IPS-NIHi7 (cell line): ENCODE measurements around the gene GUCY2C.
"Not testable (repeated sequence)": the region's sequence is repeated elsewhere in the genome, so short reads cannot be mapped to it uniquely, and the experiment has no call there.

Experiments used
- DNase-seq: peaks from one replicate; pipeline ENCODE4 v3.0.0; 2012; ENCODE audit warnings: mixed read lengths; ENCODE audit errors: extremely low spot score

GUCY2C gene

DNA sequence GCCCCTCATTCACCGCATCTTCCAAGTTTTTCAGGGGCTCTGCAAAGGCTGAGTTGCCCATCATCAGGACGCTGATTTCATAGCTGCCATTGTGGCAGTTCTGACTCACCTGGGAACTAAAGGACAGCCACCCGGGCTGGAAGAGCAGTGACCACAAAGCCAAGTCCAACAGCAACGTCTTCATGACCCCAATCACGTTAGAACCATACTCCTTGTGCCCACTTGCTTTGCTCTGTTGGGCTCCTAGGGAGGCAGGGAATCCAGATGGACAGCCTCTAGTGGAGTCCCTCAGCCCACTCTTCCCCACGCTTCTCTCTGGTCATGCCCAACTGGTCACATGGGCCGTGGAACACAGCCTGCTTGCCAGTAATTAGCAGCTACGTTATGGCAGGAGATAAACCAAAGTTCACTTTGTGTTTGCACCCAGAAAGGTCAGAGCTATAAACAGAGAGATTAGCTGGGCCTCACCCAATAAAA, at the start of gene GUCY2C:
Gene GUCY2C, minus strand, starts transcription at position 335 of the 477 bp plus-strand sequence. Its CDS starts 151 bp downstream, at position 184.
- no peak for DNase-seq

DNA sequence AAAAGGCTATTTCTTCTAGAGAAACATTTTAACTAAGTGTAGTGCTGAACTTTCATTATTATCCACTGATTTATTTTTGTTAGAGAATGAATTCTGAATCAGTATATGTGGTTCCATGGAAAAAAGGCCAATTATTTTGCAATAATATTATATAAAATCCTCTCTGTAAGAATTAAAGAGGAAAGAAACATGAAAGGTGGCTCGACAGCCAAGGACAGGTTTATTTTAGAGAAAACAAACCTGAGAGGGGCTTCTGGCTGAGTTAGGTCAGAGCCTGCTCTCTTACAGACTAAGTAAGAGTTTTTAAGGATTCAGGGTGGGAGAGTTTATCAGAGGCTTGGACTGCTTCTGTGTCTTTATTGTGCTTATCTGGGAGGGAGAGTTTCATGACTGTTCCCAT, 46.7 kb upstream of the GUCY2C start:
- DNase-seq: no peak

DNA sequence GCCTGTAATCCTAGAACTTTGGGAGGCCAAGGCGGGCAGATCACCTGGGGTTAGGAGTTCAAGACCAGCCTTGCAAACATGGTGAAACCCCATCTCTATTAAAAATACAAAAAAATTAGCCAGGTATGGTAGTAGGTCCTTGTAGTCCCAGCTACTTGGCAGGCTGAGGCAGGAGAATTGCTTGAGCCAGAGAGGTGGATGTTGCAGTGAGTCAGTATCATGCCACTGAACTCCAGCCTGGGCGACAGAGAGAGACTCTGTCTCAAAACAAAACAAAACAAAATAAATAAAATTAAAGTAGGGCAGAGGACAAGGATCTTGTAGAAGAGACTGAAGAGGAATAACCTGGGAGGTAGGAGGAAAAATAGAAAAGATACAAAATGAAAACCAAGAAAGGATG, 45.5 kb upstream of the GUCY2C start:
- no peak for DNase-seq

DNA sequence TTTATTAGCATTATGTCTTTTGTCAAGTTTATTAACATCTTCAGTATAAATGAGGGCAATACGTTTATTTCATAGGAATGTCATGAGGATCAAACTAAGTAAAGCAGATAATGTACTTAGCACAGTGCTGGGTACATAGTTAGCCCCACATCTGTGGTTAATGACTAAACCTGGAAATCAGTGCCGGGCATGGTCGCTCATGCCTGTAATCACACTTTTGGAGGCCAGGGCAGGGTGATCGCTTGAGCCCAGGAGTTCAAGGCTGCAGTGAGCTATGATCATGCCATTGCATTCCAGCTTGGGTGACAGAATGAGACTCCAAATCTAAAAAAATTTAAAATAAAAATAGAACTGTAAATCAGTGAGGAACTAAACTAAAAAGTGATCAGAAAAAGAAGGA, 44.8 kb upstream of the GUCY2C start:
- no peak for DNase-seq

DNA sequence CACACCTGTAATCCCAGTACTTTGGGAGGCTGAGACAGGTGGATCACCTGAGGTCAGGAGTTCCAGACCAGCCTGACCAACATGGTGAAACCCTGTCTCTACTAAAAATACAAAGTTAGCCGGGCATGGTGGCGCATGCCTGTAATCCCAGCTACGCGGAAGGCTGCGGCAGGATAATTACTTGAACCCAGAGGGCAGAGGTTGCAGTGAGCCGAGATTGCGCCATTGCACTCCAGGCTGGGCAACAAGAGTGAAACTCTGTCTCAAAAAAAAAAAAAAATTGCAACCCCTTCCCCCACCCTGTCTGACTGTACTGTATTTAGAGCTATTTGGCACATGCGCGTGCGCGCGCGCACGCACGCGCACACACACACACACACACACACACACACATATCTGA, 40.0 kb upstream of the GUCY2C start:
- DNase-seq: not testable (repeated sequence)

DNA sequence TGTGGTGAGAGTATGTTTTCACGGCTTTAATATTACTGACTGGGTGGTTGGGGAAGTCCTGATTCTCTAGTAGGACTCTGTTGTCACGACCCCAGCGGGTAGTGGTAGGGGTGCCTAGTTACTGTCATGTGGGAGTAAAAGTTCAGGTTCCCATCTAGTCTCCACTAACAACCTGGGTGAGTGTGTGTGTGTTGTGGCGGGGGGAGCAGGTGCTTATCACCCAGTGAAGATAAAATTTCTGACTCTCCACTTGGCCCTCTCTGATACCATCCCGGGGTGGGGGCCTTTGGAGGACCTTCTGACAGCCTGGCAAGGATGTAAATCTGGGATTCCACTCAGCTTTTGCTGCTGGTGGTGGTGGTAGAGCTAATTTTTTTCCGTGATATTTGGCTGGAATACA, 35.4 kb upstream of the GUCY2C start:
- DNase-seq: no peak

DNA sequence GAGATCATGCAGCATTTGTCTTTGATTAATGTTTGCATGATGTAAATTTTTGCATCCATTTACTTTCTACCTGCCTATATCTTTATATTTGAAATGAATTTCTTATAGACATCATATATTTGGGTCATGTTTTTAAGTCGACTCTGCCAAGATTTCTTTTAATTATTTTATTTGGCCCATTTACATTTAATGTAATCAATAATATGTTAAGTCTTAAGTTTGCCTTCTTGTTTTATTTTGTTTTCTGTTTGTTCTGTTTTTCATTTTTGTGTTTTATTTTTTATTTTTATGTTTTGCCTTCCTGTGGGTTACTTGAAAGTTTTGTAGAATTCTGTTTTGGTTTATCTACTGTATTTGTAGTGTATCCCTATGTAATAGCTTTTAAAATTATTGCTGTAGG, 33.2 kb upstream of the GUCY2C start:
- no peak for DNase-seq

DNA sequence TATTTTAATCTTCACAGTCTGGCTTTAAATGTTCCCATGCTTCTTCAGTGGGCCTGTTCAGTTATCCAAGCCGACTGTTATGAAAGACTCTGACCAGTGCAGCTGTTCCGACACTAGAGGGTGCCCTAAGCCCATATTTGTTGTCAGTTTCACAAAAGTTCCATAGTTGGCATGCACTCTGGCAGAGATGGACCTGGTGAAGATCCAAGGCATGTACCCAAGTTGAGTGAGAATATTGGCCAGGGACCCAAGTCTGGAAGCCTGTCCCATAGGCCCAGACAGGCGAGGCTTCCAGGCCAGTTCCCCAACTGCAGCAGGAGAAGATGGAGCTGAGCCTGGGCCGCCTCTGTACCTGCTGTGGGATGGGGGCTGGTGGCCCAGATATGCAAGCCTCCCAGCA, 27.4 kb upstream of the GUCY2C start:
- DNase-seq: peak; percentile 62

DNA sequence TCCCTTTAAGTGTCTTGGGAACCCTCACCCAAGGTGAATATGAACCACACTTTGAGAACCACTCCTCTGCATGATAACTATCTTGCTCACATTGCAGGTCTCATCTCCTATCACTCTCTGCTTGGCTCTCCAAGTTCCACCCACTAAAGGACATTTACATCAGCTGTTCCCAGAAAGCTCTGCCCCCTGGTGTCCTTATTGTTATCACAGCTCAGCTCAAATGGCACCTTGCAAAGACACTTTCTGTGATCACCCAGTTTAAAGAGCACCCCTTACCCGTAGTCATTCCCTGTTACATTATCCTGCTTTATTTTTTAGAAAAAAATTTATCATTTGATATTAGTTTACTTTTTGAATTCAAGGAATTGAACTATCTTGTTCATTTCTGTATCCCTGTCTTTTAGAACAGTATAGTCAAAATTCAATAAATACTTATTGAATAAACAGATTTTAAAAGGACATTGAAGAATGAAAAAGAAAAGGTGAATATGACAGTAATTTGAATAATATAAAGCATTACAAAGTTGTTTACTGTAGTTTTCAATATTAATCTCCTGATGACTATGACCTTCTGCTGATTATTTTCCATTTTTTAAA, 20.5 kb upstream of the GUCY2C start:
- DNase-seq: peak; percentile 56

DNA sequence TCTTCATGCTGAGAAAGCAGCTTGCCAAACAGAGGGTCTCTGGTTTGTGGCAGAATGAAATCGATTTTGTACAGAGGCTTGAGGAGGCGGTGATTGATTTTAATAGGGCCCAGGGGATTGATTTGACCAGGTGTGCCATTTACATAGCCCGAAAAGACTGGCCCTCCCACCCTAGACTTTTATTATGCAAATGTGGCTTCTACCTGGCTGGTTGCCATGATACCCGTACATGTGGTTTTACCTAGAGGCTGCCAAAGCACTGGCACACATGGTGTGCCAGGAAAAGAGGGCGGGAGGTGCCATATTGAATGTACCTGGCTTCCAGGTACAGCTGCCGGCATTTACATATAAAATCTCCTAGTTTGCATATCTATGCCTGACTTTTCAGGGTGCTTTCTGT, 18.0 kb upstream of the GUCY2C start:
- DNase-seq: no peak

DNA sequence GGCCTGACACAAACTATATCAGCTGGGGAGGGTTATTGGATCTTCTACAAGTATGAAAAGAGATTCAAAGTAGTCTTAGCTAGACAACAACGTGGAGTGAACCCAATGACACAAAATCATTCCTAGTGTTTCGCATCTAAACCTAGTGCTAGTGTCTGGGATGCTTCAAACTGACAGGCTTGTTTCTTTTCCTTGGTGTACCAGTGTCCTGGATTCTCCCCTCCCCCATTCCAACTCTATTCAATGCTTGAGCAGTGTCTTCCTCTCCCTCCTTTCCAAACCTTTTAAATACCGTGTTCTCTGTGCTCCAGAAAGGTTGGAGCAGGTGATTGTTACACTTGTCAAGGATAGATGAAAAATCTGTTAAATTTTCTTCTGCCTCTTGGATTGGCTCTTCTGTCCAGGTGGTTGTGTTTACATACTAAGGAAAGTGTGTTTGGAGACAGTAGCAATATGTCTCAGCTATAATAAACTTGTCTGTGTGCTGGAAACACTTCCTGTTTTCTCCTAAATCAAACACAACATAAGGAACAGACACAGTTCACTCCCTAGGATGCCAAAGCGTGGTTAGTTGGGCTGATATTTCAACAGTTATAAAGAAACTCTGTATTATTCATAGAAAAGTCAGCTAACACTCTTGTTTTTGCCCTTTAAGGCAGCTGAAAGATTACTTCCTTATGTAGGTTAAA, 14.4 kb upstream of the GUCY2C start:
- DNase-seq: no peak

DNA sequence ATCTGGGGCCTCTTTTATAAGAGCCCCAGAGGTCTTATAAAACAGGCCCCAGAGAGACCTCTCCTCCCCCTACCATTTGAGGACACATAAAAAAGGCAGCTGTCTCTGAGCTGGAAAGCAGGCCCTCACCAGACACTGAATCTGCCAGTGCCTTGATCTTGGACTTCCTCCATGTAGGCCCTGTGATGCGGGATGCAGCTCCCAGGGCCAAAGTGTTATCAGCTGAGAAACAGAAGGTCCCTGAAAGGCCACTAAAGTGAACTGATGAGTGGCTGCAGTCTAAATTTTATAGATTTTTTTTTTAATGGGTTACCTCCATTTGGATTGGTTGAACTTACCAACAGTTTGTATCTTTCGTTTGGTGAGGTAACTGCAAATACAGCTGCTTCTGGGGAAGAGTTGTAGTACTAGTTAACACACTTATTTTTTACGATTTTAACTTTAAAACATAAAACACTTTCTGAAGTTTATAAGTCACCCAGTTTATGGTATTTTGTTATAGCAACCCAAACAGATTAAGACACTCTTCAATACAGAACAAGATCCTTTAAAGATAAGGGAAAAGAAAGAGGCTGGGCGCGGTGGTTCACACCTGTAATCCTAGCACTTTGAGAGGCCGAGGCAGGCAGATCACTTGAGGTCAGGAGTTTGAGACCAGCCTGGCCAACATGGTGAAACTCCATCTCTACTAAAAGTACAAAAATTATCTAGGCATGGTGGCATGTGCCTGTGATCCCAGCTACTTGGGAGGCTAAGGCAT, 5.6 kb upstream of the GUCY2C start:
- no peak for DNase-seq

DNA sequence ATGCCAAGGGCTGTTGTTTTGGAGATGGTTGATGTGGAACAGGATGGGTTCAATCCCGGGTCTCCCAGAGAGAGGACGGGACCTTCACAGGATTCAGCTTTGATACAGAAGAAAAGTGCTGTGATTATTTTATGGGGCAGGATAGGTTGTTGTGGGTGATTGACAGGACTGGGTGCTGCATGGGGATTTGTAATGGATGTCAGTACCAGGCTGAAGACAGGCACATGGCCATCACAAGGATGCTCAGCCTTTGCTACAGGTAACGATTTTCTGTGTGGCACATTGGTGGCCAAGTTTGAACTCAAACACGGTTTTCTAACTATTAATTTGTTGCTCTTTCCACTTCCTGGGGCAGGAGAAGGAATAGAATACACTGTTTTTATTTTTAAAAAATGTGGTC, 4.5 kb upstream of the GUCY2C start:
- DNase-seq: no peak

DNA sequence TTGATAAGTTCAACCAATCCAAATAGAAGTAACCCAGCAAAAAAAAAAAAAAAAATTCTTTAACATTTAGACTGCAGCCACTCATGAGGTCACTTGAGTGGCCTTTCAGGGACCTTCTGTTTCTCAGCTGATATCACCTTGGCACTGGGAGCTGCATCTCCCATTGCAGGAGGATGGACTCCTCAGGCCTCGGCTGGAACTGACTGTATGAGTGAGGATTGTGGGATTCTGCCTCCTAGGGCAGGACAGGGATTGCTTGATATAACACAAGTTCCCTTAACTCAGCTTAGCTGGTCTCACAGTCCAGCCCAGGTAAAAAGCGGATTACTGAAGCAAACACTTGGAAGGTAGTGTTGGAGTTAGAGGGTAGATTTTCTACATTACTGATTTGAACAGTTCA, 3.5 kb upstream of the GUCY2C start:
- DNase-seq: no peak

DNA sequence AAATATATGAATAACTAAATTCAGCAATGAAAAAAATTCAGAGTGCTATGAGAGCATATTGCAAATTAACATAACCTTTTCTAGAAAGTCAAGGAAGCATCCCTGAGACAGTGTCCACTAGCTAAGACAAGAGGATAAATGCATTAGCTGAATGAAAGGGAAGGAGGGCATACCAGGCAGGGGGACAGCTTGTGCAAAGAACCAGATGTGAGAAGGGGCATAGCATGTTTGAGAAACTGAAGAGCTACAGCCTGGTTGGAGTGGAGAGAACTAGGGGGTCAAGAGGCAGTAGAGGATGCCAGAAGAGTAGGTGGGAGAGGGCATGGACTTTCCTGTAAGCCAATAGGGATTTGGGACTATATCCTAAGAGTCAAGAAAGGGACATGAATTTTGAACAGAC, 2.2 kb upstream of the GUCY2C start:
- no peak for DNase-seq

DNA sequence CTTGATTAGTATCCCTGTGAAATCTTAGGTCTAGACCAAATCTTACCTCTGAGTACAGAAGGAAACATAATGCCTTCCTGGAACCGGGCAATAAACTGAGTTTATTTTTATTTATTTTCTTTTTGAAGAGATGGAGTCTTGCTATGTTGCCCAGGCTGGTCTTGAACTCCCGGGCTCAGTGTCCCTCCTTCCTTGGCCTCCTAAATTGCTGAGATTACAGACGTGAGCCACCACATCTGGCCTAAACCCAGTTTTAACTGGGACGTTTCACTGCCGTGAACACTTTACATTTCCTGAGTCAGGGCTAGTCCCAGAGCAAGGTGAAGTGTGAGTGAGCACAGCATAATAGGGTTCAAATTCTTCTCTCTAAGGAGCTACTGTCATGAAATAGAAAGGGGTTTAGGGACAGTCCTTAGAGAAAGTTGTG, 671 bp downstream of the GUCY2C start:
- no peak for DNase-seq

DNA sequence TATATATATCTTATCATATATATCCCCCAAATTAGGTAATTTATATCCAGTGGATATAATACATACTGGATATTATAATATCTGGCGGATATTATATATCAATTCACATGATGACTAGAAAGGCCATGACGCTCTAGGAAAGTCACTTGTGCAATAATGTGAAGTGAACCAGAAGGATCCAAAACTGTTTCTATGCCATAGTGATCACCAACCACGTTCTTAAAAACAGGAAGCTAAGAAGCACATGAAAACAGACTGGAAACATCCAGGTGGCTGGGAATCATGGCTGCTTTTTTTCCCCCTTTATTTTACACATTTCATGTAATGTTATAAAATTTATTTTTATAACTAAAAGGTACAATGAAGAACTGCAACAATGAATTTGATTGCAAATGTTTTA, 1.4 kb downstream of the GUCY2C start:
- DNase-seq: no peak

DNA sequence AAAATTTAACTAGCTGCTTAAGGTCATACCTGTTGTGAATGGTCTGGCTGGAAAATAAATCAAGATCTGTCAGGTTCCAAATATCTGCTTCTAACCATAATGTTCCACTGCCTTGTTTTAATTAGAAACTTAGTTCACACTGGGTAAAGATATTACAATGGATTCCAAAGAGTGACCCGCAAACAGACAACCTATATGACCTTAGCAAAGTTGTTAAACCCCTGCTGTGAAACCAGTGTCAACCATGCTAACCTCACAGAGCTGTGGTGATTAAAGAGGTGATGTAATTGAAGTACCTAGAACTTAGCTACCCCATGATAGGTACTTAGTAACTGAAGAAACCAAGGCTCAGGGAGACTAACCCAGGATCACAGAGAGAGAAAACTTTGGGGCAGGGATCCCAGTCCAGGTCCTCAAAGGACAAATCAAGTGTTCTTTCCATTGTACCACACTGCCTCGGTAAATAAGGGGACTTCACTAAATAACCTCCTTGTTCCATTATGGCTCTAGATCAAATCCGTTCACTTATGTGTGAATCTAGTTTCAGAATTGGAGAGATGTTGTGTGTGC, 2.2 kb downstream of the GUCY2C start:
- no peak for DNase-seq

DNA sequence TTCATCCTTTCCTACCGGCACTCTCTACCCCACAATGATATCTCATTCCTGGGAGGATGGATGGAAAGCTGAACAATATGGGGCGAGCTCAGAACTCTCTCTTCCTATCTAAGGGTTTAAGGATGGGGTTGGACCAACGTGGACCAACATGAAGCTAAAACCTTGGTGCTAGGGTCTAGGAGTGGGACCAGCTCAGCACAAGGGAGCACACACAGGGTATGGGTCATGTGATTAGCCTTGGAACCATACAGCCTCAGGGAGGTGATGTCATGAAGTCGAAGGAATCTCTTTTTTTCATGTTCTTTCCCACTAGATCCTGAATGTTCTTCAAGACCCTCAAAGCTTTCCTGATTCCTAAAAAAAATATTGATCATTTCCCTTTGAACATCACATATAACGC, 3.3 kb downstream of the GUCY2C start:
- DNase-seq: no peak

DNA sequence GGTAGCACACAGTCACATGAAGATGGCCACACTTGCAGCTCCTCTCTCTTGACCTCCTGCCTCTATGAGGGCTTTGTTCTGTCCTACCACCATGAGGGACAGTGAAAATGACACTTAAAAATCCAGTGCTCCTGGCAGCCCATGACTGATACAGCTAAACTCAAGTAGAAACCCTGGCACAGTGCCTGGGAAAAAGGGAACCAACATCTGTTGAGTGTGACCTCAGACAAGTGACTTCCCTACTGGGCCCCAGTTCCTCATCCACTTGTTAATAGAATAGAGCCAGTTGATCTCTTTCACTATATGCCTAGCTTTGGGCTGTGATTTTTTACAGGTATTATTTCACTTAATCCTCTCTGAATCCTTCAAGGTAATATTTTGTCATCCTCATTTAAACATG, 4.8 kb downstream of the GUCY2C start:
- DNase-seq: no peak

DNA sequence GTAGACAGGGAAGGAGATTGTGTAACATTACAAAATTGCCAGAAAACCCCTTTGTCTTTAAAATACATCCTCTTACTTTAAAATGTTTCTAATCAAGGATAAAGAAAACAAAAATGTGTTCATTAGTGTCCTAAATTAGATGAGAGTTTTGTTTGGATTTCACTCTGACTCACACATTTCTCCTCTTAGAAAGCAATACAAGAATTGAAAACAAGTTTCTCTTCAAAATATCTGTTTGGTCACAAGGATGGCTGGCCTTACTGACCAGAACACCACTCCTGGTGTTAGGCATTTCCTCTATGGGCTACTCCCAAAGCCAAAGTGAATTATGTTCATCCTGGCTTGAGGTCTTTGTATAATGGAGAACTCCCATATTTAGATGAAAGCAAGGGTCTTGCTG, 6.4 kb downstream of the GUCY2C start:
- DNase-seq: no peak

DNA sequence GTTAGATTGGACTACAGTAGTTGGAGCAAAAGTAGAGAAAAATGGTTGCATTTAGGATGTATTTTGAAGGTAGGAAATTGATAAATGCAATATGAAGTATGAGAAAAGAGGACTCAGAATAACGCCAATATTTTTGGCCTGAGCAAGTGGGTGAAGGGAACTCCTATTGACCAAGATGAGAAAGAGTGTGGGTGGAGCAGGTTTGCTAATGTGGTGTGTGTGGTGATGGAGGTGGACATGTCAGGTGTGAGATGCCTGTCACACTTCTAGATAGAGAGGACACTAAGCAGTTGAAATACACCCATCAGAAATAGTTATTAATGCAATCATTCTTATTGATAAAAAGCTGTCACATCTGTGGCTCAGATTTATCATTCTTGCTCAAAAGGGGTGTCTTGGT, 7.3 kb downstream of the GUCY2C start:
- no peak for DNase-seq

DNA sequence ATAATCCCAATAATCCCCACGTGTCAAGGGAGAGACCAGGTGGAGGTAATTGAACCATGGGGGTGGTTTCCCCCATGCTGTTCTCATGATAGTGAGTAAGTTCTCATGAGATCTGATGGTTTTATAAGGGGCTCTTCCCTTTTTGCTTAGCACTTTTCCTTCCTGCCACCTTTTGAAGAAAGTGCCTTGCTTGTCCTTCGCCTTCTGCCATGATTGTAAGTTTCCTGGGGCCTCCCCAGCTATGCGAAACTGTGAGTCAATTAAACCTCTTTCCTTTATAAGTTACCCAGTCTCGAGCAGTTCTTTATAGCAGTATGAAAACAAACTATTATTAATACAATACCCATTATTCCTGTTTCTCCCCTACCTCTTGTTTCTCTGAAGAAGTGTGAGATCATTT, 14.2 kb downstream of the GUCY2C start:
- not testable (repeated sequence) for DNase-seq
